ENCODE data around the gene ZBTB7B.

Gene ZBTB7B

GRCh38 chr1:155002464-155003226 is at the start of gene ZBTB7B:
ZBTB7B (plus strand) TSS chr1:155002802; CDS start chr1:155014661, 11,859 bp downstream.
- no peak for DNase-seq (ENCODE audit: low read depth in 2 of 2, low spot score in 1 of 2)

DNA sequence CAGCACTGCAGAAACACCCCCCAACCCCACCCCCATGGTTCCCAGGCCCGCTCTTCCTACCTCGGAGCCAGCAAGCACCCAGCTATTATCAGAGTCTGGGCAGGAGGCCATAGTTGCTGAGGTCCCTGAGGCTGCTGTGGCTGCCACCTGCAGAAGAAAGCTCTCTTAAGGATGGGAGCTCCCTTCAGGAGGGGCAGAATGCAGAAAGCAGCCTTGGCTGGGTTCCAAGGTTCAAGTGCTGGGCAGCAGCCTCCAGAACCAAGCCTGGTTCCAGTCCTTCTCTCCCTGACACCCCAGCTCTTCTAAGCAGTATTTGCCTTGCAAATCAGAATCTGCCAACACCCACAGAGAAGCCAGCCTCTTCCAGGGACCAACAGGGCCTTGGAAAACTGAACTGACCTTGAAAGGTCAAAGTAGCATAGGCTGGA is 49.0 kb upstream of the ZBTB7B start:
- DNase-seq (ENCODE audit: low read depth in 2 of 2, low spot score in 1 of 2) = no peak

DNA sequence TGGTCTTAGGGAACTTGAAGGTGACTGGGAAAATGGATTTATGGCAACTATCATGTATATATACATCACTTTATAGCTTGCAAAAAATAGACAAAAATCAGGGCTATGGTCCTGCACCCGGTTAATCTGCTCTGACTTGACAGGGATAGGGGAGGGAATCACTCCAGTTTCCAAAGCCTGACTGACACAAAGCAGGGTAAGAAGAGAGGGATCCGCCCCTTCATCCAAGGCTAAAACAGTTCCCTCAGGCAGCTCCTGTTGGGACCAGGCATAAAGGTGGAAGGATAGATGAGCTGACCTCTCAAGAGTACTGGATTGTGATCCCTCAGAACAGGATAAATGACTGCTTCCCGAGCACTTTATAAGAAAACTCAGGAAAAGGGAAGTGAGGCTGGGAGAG is 48.1 kb upstream of the ZBTB7B start:
- DNase-seq (ENCODE audit: low read depth in 2 of 2, low spot score in 1 of 2) = no peak

DNA sequence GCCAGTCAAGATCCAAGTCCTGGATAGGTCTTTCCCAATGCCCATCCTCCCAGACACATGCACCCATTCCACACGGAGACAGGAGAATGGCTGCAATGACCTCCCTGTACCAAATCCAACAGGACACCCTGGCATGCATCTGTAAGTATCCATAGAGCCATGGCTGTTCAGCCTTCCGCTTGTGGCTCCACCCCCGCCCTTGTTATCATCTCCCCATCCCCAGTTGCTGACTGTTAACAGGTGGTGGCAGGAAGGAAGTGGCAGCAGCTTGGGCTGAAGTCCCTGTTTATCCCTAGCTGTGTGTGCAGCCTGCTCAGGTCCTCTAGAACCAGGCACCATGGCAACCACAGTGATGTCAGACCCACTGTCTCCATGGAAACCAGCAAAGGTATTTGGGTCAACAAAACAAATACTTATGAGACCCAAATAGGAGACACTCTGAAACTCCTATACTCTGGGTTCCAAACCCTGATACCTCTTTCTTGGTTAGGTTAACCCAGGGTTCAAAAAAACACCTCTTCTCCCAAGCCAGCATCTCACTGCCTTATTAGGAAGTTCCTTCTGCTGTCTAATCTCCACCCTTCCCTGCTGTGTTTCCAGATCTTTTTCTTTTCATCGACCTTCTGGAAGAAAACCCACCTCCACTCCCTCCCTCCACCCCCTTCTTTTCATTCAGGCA is 47.4 kb upstream of the ZBTB7B start:
- DNase-seq (ENCODE audit: low read depth in 2 of 2, low spot score in 1 of 2) = peak; percentile 48 to 49

GRCh38 chr1:154955718-154956543 is 46.7 kb upstream of the ZBTB7B start, which contains the start of gene PBXIP1:
PBXIP1 (minus strand) TSS chr1:154956099; CDS start chr1:154953721, 2,378 bp downstream.
- DNase-seq (ENCODE audit: low read depth in 2 of 2, low spot score in 1 of 2) = peak; percentile 59 to 62

GRCh38 chr1:154956544-154956941 is 46.1 kb upstream of the ZBTB7B start:
- no peak for DNase-seq (ENCODE audit: low read depth in 2 of 2, low spot score in 1 of 2)

DNA sequence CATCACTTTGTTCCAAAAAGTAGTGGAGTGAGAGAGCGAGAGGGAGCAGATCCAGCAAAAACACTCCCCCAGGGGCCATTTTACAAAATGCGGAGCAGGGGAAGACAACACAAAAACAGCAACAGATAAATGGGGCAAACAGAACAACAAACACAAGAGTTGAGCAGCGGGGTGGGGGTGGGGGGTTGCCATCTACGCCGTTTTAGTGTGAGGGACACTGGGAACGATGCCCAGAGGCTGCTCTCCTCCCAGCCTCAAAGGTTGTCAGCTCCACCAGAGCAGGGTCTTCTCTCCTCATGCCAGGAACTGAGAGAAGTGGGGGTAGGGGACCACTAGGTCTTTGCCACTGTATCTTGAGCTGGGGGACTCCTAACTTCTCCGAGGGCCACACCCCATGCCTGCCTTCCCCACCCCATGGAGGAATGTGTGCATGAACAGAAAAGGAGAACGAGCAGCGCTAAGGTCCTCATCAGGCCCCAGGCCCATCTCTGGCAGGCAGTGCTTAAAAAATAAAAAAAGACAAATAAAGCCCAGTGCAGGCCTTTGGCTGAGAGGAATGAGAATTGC is 45.4 kb upstream of the ZBTB7B start:
- DNase-seq (ENCODE audit: low read depth in 2 of 2, low spot score in 1 of 2) = no peak

DNA sequence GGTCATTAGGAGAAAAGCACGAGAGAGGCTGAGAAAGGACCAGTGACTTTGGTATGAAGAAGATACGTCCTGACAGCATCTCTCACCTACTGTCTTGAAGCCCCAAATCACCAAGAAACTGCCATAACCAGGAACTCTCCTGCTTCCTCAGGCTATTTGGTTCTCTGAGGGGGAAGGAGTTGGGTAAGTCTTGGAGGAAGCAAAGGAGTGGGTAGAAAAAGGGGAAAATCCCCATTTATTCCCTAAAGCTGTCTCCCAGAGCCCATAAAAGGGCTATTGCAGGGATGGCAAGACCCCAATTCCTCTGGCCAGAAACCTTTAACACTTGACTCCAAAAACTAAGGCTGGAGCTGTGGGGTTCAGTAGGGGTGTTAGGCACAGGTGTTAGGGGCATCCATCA is 44.6 kb upstream of the ZBTB7B start:
- no peak for DNase-seq (ENCODE audit: low read depth in 2 of 2, low spot score in 1 of 2)

DNA sequence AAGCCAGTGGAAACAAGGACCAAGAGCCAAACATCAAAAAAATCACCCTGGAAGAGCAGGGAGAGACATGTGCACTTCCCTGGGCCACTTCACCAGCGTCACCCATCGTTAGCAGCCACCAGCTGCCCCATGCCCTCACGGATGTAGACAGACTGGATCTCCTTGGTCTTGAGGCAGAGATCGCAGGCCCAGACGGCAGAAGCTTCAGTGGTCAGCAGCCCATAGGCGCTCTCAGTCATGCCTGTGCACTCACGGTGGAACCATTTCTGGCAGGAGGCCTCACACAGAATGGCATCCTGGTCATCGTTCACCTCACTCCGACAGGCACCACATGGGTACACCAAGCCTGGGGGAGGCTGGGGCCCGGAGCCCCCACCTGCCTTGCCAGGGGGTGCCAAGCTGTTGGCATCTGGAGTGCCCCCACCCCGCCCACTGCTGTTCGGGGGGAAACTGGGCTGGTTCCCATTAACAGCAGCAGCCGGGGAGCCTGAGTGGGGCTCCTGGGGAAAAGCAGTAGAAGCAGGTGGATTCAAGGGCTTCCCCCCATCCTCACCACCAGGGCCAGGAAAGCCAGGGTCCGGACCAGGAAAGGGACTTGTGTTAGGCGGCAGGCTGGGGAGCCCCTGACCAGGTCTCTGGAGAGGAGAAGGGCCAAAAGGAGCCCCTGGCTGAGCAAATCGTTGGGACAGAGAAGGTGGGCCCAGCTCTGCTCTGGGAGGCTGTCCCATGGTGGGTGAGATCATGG is 43.7 kb upstream of the ZBTB7B start:
- DNase-seq (ENCODE audit: low read depth in 2 of 2, low spot score in 1 of 2) = no peak

DNA sequence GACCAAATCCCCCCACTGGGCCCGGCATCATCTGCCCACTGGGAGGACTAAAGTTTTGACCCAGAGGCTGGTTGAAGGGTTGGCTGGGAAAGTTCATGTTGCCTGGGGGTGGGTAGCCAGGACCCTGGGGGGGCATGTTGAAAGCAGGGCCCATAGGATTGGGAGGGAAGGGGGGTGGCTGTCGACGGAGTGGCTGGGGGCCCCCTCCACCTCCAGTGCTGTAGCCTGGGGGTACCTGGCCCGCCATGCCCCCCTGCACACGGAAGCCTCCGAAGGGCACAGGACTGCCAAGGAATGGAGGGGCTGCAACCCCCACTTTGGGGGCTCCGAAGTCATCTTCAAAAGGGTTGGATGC is 43.2 kb upstream of the ZBTB7B start:
- no peak for DNase-seq (ENCODE audit: low read depth in 2 of 2, low spot score in 1 of 2)

DNA sequence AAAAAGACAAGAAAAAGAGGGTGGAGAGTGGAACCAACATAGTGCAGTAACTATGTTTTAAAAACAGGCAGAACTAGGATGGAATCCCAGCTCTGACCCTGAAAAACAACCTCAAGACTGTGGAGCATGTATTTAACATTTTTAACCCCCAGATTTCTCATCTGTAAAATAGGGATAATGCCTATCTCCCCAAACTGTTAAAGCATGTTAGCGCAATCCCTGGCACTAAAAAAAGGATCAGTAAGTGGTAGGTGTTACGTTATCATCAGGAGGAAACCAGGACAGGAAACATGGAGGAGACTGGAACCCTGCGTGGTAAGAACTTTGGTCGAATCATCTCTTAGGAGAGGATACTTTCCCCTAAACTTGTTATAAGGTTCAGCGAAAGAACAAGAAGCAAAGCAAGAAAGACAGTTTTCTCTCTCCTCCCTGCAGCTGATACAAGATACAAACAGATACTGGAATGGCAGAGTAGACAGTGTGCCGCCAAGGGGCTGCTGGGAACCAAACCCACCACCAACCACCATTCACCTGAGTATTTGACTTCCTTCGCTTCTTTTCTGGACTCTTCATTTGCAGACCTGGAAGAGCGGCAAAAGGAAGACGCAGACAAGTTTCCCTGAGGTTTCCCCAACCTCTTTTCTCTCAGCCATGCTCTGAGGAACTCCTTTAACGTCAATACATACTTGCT is 42.0 kb upstream of the ZBTB7B start:
- no peak for DNase-seq (ENCODE audit: low read depth in 2 of 2, low spot score in 1 of 2)

GRCh38 chr1:154961207-154962155 is 41.1 kb upstream of the ZBTB7B start, which contains the start of gene PYGO2:
PYGO2 (minus strand) TSS chr1:154961782; CDS start chr1:154961576, 206 bp downstream.
- peak; percentile 44 to 68 for DNase-seq (ENCODE audit: low read depth in 2 of 2, low spot score in 1 of 2)

DNA sequence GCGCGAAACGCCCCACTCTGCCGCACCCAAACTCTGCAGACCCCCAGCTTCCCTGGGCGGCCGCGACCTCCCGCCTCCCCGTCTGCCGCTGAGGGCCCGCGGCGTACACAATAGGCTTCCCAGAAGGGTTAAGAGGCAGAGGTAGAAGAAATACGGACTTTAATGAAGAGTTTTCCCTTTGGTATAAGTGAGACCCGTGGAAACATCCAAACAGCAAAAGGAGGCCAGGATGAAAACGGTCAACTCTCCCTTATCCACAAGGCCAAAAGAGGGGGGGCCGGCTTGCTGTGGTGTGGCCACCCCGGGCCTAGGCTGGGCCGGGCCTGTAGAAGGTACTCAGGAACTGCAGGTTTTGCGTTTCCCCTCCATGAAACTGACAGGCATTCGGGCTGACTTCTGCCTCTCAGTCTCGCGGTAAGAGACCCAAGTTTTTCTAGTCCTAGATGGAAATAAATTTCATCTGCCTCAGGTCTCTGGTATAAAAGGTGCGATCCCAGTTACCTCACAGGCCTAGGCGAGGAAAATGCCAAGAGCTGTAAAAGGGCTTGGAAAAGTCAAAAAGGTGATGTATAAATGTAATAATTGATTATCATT is 40.3 kb upstream of the ZBTB7B start:
- no peak for DNase-seq (ENCODE audit: low read depth in 2 of 2, low spot score in 1 of 2)

- no peak for DNase-seq (ENCODE audit: low read depth in 2 of 2, low spot score in 1 of 2)
These were observed 39.7 kb upstream of the ZBTB7B start for GRCh38 chr1:154962795-154963330.

- no peak for DNase-seq (ENCODE audit: low read depth in 2 of 2, low spot score in 1 of 2)
These were observed 39.0 kb upstream of the ZBTB7B start for GRCh38 chr1:154963643-154964042.

GRCh38 chr1:154964359-154964758 is 38.2 kb upstream of the ZBTB7B start:
- DNase-seq (ENCODE audit: low read depth in 2 of 2, low spot score in 1 of 2) = no peak

DNA sequence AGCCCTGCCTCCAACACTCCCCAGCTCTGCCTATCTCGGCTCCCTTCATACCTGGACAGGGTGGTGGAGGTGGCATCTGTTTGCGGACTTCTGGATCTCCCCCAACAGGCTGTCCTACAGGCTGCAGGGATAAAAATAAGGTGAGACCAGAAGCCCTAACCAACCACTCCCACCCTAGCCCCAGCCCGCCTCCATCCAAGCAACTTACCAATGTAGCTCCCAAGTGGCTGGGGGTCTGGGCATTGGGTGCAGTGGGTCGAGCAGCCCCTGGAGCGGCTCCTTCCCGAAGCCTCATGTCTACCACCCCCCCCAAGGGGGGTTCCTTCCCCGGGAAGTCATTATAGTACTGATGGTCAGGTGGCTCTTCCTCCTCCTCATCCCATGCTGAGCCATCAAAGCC is 36.5 kb upstream of the ZBTB7B start:
- DNase-seq (ENCODE audit: low read depth in 2 of 2, low spot score in 1 of 2) = no peak

DNA sequence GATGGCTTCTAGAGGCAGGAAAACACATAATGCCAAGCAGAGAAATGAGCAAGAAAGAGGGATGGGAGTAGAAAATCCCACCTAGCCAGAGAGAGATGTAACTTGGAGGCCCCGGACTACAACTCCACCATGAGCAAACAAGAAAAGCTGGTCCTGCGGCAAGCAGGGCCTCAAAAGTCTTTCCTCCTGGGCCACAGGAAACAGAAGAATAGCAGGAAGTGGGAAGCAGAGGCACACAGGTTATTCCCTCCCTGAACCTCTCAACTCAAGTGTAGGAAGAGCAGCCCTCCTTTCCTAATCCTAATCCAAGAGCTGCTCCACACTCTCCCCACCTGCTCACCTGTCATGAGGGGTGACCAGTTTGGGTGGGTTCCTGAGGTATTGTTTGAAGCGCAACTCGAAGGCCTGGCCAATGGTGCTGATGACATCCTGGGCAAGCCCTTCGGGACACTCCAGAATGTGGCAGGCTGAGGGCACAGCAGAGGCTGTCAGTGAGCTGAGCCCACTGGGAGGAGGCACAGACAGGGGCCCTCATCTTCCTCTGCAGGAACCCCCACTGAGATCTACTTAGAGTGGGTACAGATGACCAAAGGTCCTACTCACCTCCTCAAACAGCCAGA is 35.2 kb upstream of the ZBTB7B start:
- DNase-seq (ENCODE audit: low read depth in 2 of 2, low spot score in 1 of 2) = no peak
